Panc1 (cell line): ENCODE data around the gene GLIS1.

Experiments used
- CTCF ChIP-seq: fragments of 450-650 bp; IDR thresholded peaks from 2 replicates; pipeline ENCODE4 v1.5.1; 2017; ENCODE audit warnings: mild to moderate bottlenecking
- REST ChIP-seq, 2 experiments: IDR thresholded peaks; 2 replicates each; pipeline ENCODE4 v1.6.1; 2011 to 2012; ENCODE audit warnings: low read depth in 2 of 2, control low read depth in 1 of 2, low read length in 1 of 2, mild to moderate bottlenecking in 1 of 2, moderate library complexity in 1 of 2; ENCODE audit not compliant: insufficient read depth in 1 of 2

- no peak for TF ChIP-seq CTCF
- TF ChIP-seq REST (IDR thresholded peaks at IDR 0.05; ENCODE audit: insufficient read depth in 1 of 2, low read depth in 2 of 2, low read length in 1 of 2) = no peak
Observed at GRCh38 chr1:53691326-53691725, 47.6 kb downstream of the GLIS1 start.
